ENCODE measurements around the gene FAM83G.
"Not testable (repeated sequence)": the region's sequence is repeated elsewhere in the genome, so short reads cannot be mapped to it uniquely, and the experiment has no call there.

FAM83G gene

GRCh38 chr17:18951941-18952842, 52.4 kb downstream of the FAM83G start, which contains the start of gene SLC5A10:
TSS of gene SLC5A10 (plus strand) at chr17:18952165. CDS start at chr17:18952206, 41 bp downstream.
- DNase-seq (ENCODE audit: low read depth in 2 of 2): no peak

GRCh38 chr17:18950944-18951905, 53.3 kb downstream of the FAM83G start:
- DNase-seq (ENCODE audit: low read depth in 2 of 2): no peak

- DNase-seq (ENCODE audit: low read depth in 2 of 2): no peak
These were observed 54.2 kb downstream of the FAM83G start for GRCh38 chr17:18950346-18950745.

- DNase-seq (ENCODE audit: low read depth in 2 of 2): no peak
These were observed 55.0 kb downstream of the FAM83G start for GRCh38 chr17:18949566-18949965.

- no peak for DNase-seq (ENCODE audit: low read depth in 2 of 2)
These were observed 56.0 kb downstream of the FAM83G start for GRCh38 chr17:18948476-18949006.

GRCh38 chr17:18947866-18948265, 56.7 kb downstream of the FAM83G start:
- no peak for DNase-seq (ENCODE audit: low read depth in 2 of 2)

- DNase-seq (ENCODE audit: low read depth in 2 of 2): no peak
These were observed 58.0 kb downstream of the FAM83G start for GRCh38 chr17:18946536-18946935.

- DNase-seq (ENCODE audit: low read depth in 2 of 2): no peak
These were observed 59.9 kb downstream of the FAM83G start for GRCh38 chr17:18944646-18945045.

- DNase-seq (ENCODE audit: low read depth in 2 of 2): no peak
These were observed 65.9 kb downstream of the FAM83G start for GRCh38 chr17:18938692-18939023.

GRCh38 chr17:18937981-18938691, 66.4 kb downstream of the FAM83G start:
- DNase-seq (ENCODE audit: low read depth in 2 of 2): no peak

- DNase-seq (ENCODE audit: low read depth in 2 of 2): no peak
These were observed 71.2 kb downstream of the FAM83G start for GRCh38 chr17:18933102-18934058.

- no peak for DNase-seq (ENCODE audit: low read depth in 2 of 2)
These were observed 72.1 kb downstream of the FAM83G start for GRCh38 chr17:18932360-18933055.

GRCh38 chr17:18928628-18929125, 75.9 kb downstream of the FAM83G start:
- no peak for DNase-seq (ENCODE audit: low read depth in 2 of 2)

GRCh38 chr17:18925187-18925586, 79.4 kb downstream of the FAM83G start:
- DNase-seq (ENCODE audit: low read depth in 2 of 2): no peak

GRCh38 chr17:18922596-18922995, 82.0 kb downstream of the FAM83G start:
- not testable (repeated sequence) for DNase-seq (ENCODE audit: low read depth in 2 of 2)

GRCh38 chr17:18921912-18922451, 82.6 kb downstream of the FAM83G start:
- no peak for DNase-seq (ENCODE audit: low read depth in 2 of 2)

- DNase-seq (ENCODE audit: low read depth in 2 of 2): no peak
These were observed 83.1 kb downstream of the FAM83G start for GRCh38 chr17:18921485-18921884.

- DNase-seq (ENCODE audit: low read depth in 2 of 2): no peak
These were observed 83.6 kb downstream of the FAM83G start for GRCh38 chr17:18920911-18921441.

- no peak for DNase-seq (ENCODE audit: low read depth in 2 of 2)
These were observed 84.6 kb downstream of the FAM83G start for GRCh38 chr17:18919963-18920362.

Measured in stimulated activated CD8-positive, alpha-beta memory T cell treated with anti-CD3 and anti-CD28 coated beads, Interleukin-2, amount 100 ng/mL, for 1 hour (primary cell).